Neural progenitor cell (in vitro differentiated cells): Measurements from ENCODE around the gene NAB2.

Source experiments
- EZH2phosphoT487 ChIP-seq: fragments of 200-600 bp; sonication (generic); IDR thresholded peaks from 2 replicates; pipeline ENCODE4 v1.6.1; 2017; ENCODE audit warnings: antibody characterized with exemption
- TF ChIP-seq, protein P1 (sequence below): fragments of 200-600 bp; sonication (generic); IDR thresholded peaks from 2 replicates; pipeline ENCODE4 v1.5.1; 2017; ENCODE audit warnings: antibody characterized with exemption, mild to moderate bottlenecking

DNA sequence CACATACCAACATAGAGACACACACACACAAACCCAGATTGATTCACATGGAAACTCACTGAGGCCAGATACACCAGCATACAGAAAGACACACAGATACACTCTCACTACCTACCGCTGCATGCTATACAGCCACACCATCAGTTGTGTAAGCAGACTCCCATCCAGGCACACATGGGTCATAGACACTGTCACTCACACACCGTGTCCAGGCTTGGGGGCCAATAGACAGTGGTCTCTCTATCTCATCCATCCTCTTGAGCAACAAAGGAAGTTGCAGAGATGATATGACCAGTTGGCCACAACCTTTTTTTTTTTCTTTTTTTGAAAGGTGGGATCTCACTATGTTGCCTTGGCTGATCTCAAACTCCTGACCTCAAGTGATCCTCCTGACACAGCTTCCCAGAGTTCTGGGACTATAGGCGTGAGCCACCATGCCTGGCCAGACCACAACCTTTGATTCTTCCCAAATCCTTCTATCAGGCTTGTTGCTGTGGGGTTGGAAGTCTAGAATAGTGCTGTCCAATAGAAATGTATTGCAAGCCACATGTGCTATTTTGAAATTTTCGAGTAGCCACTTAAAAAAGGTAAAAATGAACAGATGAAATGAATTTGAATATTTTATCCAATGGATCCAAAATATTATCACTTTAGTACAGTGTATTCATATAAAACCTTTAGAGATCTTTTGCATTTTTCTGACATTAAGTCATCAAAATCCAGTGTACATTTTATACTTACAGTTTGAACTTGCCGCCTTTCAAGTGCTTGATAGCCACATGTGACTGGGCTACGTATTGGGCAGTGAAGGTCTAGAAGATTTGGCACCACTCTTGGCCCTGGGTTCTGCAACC, 51.1 kb downstream of the NAB2 start:
- TF ChIP-seq, protein P1, sequence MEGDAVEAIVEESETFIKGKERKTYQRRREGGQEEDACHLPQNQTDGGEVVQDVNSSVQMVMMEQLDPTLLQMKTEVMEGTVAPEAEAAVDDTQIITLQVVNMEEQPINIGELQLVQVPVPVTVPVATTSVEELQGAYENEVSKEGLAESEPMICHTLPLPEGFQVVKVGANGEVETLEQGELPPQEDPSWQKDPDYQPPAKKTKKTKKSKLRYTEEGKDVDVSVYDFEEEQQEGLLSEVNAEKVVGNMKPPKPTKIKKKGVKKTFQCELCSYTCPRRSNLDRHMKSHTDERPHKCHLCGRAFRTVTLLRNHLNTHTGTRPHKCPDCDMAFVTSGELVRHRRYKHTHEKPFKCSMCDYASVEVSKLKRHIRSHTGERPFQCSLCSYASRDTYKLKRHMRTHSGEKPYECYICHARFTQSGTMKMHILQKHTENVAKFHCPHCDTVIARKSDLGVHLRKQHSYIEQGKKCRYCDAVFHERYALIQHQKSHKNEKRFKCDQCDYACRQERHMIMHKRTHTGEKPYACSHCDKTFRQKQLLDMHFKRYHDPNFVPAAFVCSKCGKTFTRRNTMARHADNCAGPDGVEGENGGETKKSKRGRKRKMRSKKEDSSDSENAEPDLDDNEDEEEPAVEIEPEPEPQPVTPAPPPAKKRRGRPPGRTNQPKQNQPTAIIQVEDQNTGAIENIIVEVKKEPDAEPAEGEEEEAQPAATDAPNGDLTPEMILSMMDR, result no peak
- no peak for TF ChIP-seq EZH2phosphoT487
